Esophagus (tissue), 2 donors: ENCODE data around the gene CD28. TPM values are rescaled to one million over a fixed set of nuclear protein-coding genes. Genes with fewer than 3 reads are reported as not detected.
"Not testable (repeated sequence)": the region's sequence is repeated elsewhere in the genome, so short reads cannot be mapped to it uniquely, and the experiment has no call there.

Experiments
- H3K27ac ChIP-seq, 2 donors: one replicate each; pipeline ENCODE4 v1.5.1; 2013; ENCODE audit warnings: low read depth in 2 of 2, mild to moderate bottlenecking in 2 of 2, inconsistent platforms in 1 of 2, low read length in 1 of 2, moderate library complexity in 1 of 2
- H3K27me3 ChIP-seq, 2 donors: one replicate each; pipeline ENCODE4 v1.6.1; 2013; ENCODE audit warnings: low read length in 2 of 2, control low read depth in 1 of 2, mild to moderate bottlenecking in 1 of 2; ENCODE audit not compliant: insufficient read depth in 2 of 2, control insufficient read depth in 1 of 2
- H3K36me3 ChIP-seq, 2 donors: one replicate each; pipeline ENCODE4 v1.6.1; 2013; ENCODE audit warnings: low read length in 1 of 2; ENCODE audit not compliant: control insufficient read depth in 2 of 2, insufficient read depth in 2 of 2
- H3K4me1 ChIP-seq, 2 donors: one replicate each; pipeline ENCODE4 v1.6.1; 2013; ENCODE audit warnings: low read length in 1 of 2; ENCODE audit not compliant: control insufficient read depth in 2 of 2, insufficient read depth in 2 of 2
- H3K4me3 ChIP-seq, 2 donors: one replicate each; pipeline ENCODE4 v1.5.1; 2013; ENCODE audit warnings: low read length in 2 of 2, mild to moderate bottlenecking in 2 of 2, low read depth in 1 of 2, moderate library complexity in 1 of 2
- H3K9me3 ChIP-seq, 2 donors: one replicate each; pipeline ENCODE4 v1.6.1; 2013; ENCODE audit warnings: mild to moderate bottlenecking in 2 of 2, low read depth in 1 of 2, low read length in 1 of 2, moderate library complexity in 1 of 2; ENCODE audit not compliant: control insufficient read depth in 2 of 2, insufficient read depth in 1 of 2
- WGBS, 2 donors: extraction: QIAGEN DNeasy Blood & Tissue Kit; methylation state at CpG; one replicate each; pipeline ENCODE4 v1.1.7; 2013; 5-methylcytosine and 5-hydroxymethylcytosine counted together
- polyA plus RNA-seq, 2 donors: library from polyadenylated mRNA; stranded (reverse); fragments of 200-250 nt; gene quantifications; one replicate each; pipeline ENCODE4 v1.2.3, GENCODE V29; 2013
- donor health status: healthy with polysubstance abuse.
- donor health status: Bipolar disorder and iron deficiency.

Gene CD28
- polyA plus RNA-seq, 2 donors, result 0.09 to 0.10 TPM

GRCh38 chr2:203772456-203773165 lies 66.2 kb downstream of the CD28 start:
- H3K9me3 ChIP-seq, result no peaks in the 10 kb centered on the region
- WGBS, 2 donors, result 89 to 92% methylated on average over 4 of the region's 4 CpGs
- H3K36me3 ChIP-seq, result no peaks in the 10 kb centered on the region
- no peaks in the 10 kb centered on the region for H3K27me3 ChIP-seq
- no peaks in the 10 kb centered on the region for H3K4me1 ChIP-seq
- no peak overlapping the region for H3K4me3 ChIP-seq
- no peak overlapping the region for H3K27ac ChIP-seq

GRCh38 chr2:203774760-203775159 lies 68.3 kb downstream of the CD28 start:
- H3K9me3 ChIP-seq, result no peaks in the 10 kb centered on the region
- H3K27me3 ChIP-seq, result no peaks in the 10 kb centered on the region
- H3K4me3 ChIP-seq, result no peak overlapping the region
- H3K27ac ChIP-seq, result no peak overlapping the region
- no peaks in the 10 kb centered on the region for H3K4me1 ChIP-seq
- H3K36me3 ChIP-seq, result no peaks in the 10 kb centered on the region
- WGBS, 2 donors, result 82% methylated on average over 9 of the region's 9 CpGs

GRCh38 chr2:203775684-203776083 lies 69.2 kb downstream of the CD28 start:
- Histone ChIP-seq H3K4me1 (no peaks in the 10 kb centered on the region), H3K27me3 (no peaks in the 10 kb centered on the region), H3K4me3 (no peak overlapping the region), H3K27ac (no peak overlapping the region), H3K36me3 (no peaks in the 10 kb centered on the region), H3K9me3 (no peaks in the 10 kb centered on the region)
- 91 to 93% methylated on average over 1 of the region's 1 CpG for WGBS, 2 donors

GRCh38 chr2:203777030-203777429 lies 70.6 kb downstream of the CD28 start:
- Histone ChIP-seq H3K4me3 (no peak overlapping the region), H3K27me3 (no peaks in the 10 kb centered on the region), H3K4me1 (no peaks in the 10 kb centered on the region), H3K9me3 (no peaks in the 10 kb centered on the region), H3K27ac (no peak overlapping the region), H3K36me3 (no peaks in the 10 kb centered on the region)
- WGBS, 2 donors, result 81 to 91% methylated on average over 5 of the region's 5 CpGs

- not testable (repeated sequence) for H3K27me3 ChIP-seq, H3K27ac ChIP-seq, H3K4me3 ChIP-seq, H3K9me3 ChIP-seq, H3K4me1 ChIP-seq, H3K36me3 ChIP-seq
- WGBS, 2 donors, result 85 to 88% methylated on average over 4 of the region's 4 CpGs
These were observed 73.1 kb downstream of the CD28 start for GRCh38 chr2:203779477-203780073.

- Histone ChIP-seq H3K27me3 (no peaks in the 10 kb centered on the region), H3K4me1 (no peaks in the 10 kb centered on the region), H3K9me3 (no peaks in the 10 kb centered on the region)
These were observed 73.8 kb downstream of the CD28 start for GRCh38 chr2:203780231-203780630.

GRCh38 chr2:203781151-203781550 lies 74.7 kb downstream of the CD28 start:
- no peak overlapping the region for H3K27ac ChIP-seq
- no peaks in the 10 kb centered on the region for H3K4me1 ChIP-seq
- whole genome bisulfite sequencing, 2 donors, result 80 to 93% methylated on average over 2 of the region's 2 CpGs
- no peaks in the 10 kb centered on the region for H3K36me3 ChIP-seq
- no peak overlapping the region for H3K4me3 ChIP-seq
- no peaks in the 10 kb centered on the region for H3K9me3 ChIP-seq
- H3K27me3 ChIP-seq, result no peaks in the 10 kb centered on the region

More at GRCh38 chr2:203780231-203780630, 73.8 kb downstream of the CD28 start:
- Histone ChIP-seq H3K36me3 (no peaks in the 10 kb centered on the region), H3K27ac (no peak overlapping the region), H3K4me3 (no peak overlapping the region)

- H3K9me3 ChIP-seq, result no peaks in the 10 kb centered on the region
- no peaks in the 10 kb centered on the region for H3K4me1 ChIP-seq
- H3K36me3 ChIP-seq, result no peaks in the 10 kb centered on the region
- H3K27ac ChIP-seq, result no peak overlapping the region
- 32 to 45% methylated on average over 5 of the region's 5 CpGs for WGBS, 2 donors
- no peak overlapping the region for H3K4me3 ChIP-seq
- no peaks in the 10 kb centered on the region for H3K27me3 ChIP-seq
These were observed 76.0 kb downstream of the CD28 start for GRCh38 chr2:203782262-203782976.

GRCh38 chr2:203783496-203784203 lies 77.2 kb downstream of the CD28 start:
- H3K4me3 ChIP-seq, result no peak overlapping the region
- H3K36me3 ChIP-seq, result no peaks in the 10 kb centered on the region
- no peaks in the 10 kb centered on the region for H3K27me3 ChIP-seq
- H3K4me1 ChIP-seq, result no peaks in the 10 kb centered on the region
- H3K9me3 ChIP-seq, result no peaks in the 10 kb centered on the region
- H3K27ac ChIP-seq, result no peak overlapping the region
- 65 to 78% methylated on average over 4 of the region's 4 CpGs for WGBS, 2 donors
